ENCODE measurements around the gene EDDM13. TPM values are rescaled to one million over a fixed set of nuclear protein-coding genes. Genes with fewer than 3 reads are reported as not detected.

The EDDM13 gene
- total RNA-seq, 1 experiment from 2014 or later, result not detected

GRCh38 chr19:56350416-56351045, 78.0 kb downstream of the EDDM13 start:
- peak; percentile 45 to 46 for DNase-seq
- no TSS peak for BruUV-seq (replicated peaks)
- POLR2A ChIA-PET, result no interaction called here

GRCh38 chr19:56351208-56351607, 78.7 kb downstream of the EDDM13 start:
- intact Hi-C loops (cut with micrococcal nuclease; ENCODE audit: unreplicated experiment), result loop anchor here (5.0 kb wide), 1 partner anchor 99 kb away; no protein-coding TSS in a partner anchor
- peaks cover 4% of the 10 kb centered on the region; the same call in 1 of the 2 replicates for H3K4me1 ChIP-seq
- CTCF ChIA-PET, result no interaction called here
- Mint-ChIP-seq H3K27me3 (ENCODE audit: insufficient read depth, unreplicated experiment) (no peaks in the 10 kb centered on the region), H3K27ac (ENCODE audit: unreplicated experiment) (no peak overlapping the region), H3K9me3 (ENCODE audit: unreplicated experiment) (peaks cover 30% of the 10 kb centered on the region), H3K36me3 (ENCODE audit: insufficient read depth, unreplicated experiment) (peaks cover 5% of the 10 kb centered on the region), H3K4me3 (ENCODE audit: unreplicated experiment) (no peak overlapping the region), H3K4me1 (ENCODE audit: low read depth, unreplicated experiment) (no peaks in the 10 kb centered on the region)
- no TSS peak for BruUV-seq (replicated peaks)
- H3K27me3 ChIP-seq (replicated peaks; ENCODE audit: control insufficient read depth, insufficient read depth, low read length), result no peaks in the 10 kb centered on the region
- no peak for DNase-seq
- H3K4me3 ChIP-seq (ENCODE audit: low read depth, low read length), result no peak overlapping the region
- H3K36me3 ChIP-seq (ENCODE audit: control insufficient read depth, insufficient read depth, low read length), result no peaks in the 10 kb centered on the region
- POLR2A ChIA-PET, result no interaction called here
- no peak for TF ChIP-seq CTCF (IDR thresholded peaks at IDR 0.05; ENCODE audit: insufficient read depth in 1 of 2, low read depth in 1 of 2, low read length in 1 of 2, severe bottlenecking in 1 of 2, unreplicated experiment in 1 of 2)
- H3K9me3 ChIP-seq, result no peaks in the 10 kb centered on the region

More at GRCh38 chr19:56350416-56351045, 78.0 kb downstream of the EDDM13 start:
- H3K27me3 Mint-ChIP-seq (ENCODE audit: insufficient read depth, unreplicated experiment), result no peaks in the 10 kb centered on the region
- Histone ChIP-seq H3K9me3 (no peaks in the 10 kb centered on the region; the same call in 1 of the 2 replicates), H3K27me3 (replicated peaks; ENCODE audit: control insufficient read depth, insufficient read depth, low read length) (no peaks in the 10 kb centered on the region), H3K36me3 (ENCODE audit: control insufficient read depth, insufficient read depth, low read length) (no peaks in the 10 kb centered on the region), H3K4me1 (peaks cover under 1% of the 10 kb centered on the region; the same call in 1 of the 2 replicates), H3K4me3 (ENCODE audit: low read depth, low read length) (no peak overlapping the region)
- H3K27ac Mint-ChIP-seq (ENCODE audit: unreplicated experiment), result no peak overlapping the region
- intact Hi-C loops (cut with micrococcal nuclease; ENCODE audit: unreplicated experiment), result loop anchor here (5.0 kb wide), 1 partner anchor 98 kb away; no protein-coding TSS in a partner anchor
- TF ChIP-seq CTCF (IDR thresholded peaks at IDR 0.05; ENCODE audit: insufficient read depth in 1 of 2, low read depth in 1 of 2, low read length in 1 of 2, severe bottlenecking in 1 of 2, unreplicated experiment in 1 of 2), result peak; percentile 71 to 74
- H3K9me3 Mint-ChIP-seq (ENCODE audit: unreplicated experiment), result peaks cover 32% of the 10 kb centered on the region
- peaks cover 5% of the 10 kb centered on the region for H3K36me3 Mint-ChIP-seq (ENCODE audit: insufficient read depth, unreplicated experiment)
- H3K4me1 Mint-ChIP-seq (ENCODE audit: low read depth, unreplicated experiment), result no peaks in the 10 kb centered on the region
- CTCF ChIA-PET, result no interaction called here
- no peak overlapping the region for H3K4me3 Mint-ChIP-seq (ENCODE audit: unreplicated experiment)

- no TSS peak for BruUV-seq (replicated peaks)
- intact Hi-C loops (cut with micrococcal nuclease; ENCODE audit: unreplicated experiment), result no loop called here
- H3K4me3 Mint-ChIP-seq (ENCODE audit: unreplicated experiment), result no peak overlapping the region
- H3K4me1 ChIP-seq, result peaks cover 4% of the 10 kb centered on the region; the same call in 1 of the 2 replicates
- no peaks in the 10 kb centered on the region for H3K36me3 Mint-ChIP-seq (ENCODE audit: insufficient read depth, unreplicated experiment)
- H3K4me3 ChIP-seq (ENCODE audit: low read depth, low read length), result no peak overlapping the region
- H3K9me3 ChIP-seq, result peaks cover 4% of the 10 kb centered on the region; the same call in 1 of the 2 replicates
- TF ChIP-seq CTCF (IDR thresholded peaks at IDR 0.05; ENCODE audit: insufficient read depth in 1 of 2, low read depth in 1 of 2, low read length in 1 of 2, severe bottlenecking in 1 of 2, unreplicated experiment in 1 of 2), result no peak
- H3K9me3 Mint-ChIP-seq (ENCODE audit: unreplicated experiment), result peaks cover 71% of the 10 kb centered on the region
- no peaks in the 10 kb centered on the region for H3K27me3 ChIP-seq (replicated peaks; ENCODE audit: control insufficient read depth, insufficient read depth, low read length)
- no peak overlapping the region for H3K27ac Mint-ChIP-seq (ENCODE audit: unreplicated experiment)
- no peaks in the 10 kb centered on the region for H3K4me1 Mint-ChIP-seq (ENCODE audit: low read depth, unreplicated experiment)
- no peak for DNase-seq
- no peaks in the 10 kb centered on the region for H3K27me3 Mint-ChIP-seq (ENCODE audit: insufficient read depth, unreplicated experiment)
- CTCF ChIA-PET, result no interaction called here
- POLR2A ChIA-PET, result no interaction called here
- no peaks in the 10 kb centered on the region for H3K36me3 ChIP-seq (ENCODE audit: control insufficient read depth, insufficient read depth, low read length)
Measured at GRCh38 chr19:56355517-56355916, 83.0 kb downstream of the EDDM13 start.
